ENCODE results near the gene HIGD1B. TPM values are rescaled to one million over a fixed set of nuclear protein-coding genes. Genes with fewer than 3 reads are reported as not detected.

The HIGD1B gene
- total and polyA plus RNA-seq, 10 of the 15 experiments (the other 5 are each of a cell fraction or from before 2014, with no cell fraction given) = 1.0 TPM; not detected in 9

DNA sequence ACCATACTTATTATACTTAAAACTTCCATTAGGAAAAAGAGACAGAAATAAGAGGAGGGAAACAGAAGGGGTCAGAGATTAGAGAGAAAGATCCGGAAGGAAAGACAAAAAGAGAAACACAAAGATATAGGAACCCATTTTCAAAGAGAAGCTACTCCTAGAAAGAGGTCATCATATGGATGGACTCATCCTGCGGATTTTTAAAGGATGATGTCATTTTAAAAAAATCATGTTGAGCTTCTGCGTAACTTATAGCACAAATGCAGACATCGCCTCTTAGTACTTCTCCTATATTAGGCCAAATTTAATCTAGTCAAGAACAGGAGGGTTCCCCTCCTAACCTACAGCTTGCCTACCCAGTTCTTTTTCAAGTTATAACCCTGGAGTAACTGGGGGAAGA, 33.5 kb downstream of the HIGD1B start:
- no peak overlapping the region for H3K9ac ChIP-seq (ENCODE audit: control insufficient read depth, insufficient read depth, low read length)
- no peak overlapping the region for H3K4me2 ChIP-seq (ENCODE audit: control insufficient read depth, insufficient read depth)
- no TSS peak for BruUV-seq (replicated peaks)
- ChIA-PET CTCF (interaction anchor here (0.9 to 1.7 kb wide), 4 partner anchors 12 to 106 kb away, joined by 4 to 5 read pairs (median 5); no protein-coding TSS in a partner anchor), RAD21 (ENCODE audit: unreplicated experiment) (interaction anchor here (1.3 kb wide), 1 partner anchor 105 kb away, joined by 3 read pairs; no protein-coding TSS in a partner anchor), SMC1A (ENCODE audit: uncharacterized antibody, unreplicated experiment) (interaction anchor here (1.2 kb wide), 1 partner anchor 12 kb away, joined by 4 read pairs; no protein-coding TSS in a partner anchor), POLR2A (no interaction called here)
- peaks cover 15 to 36% of the 10 kb centered on the region in 2 experiments for H3K36me3 ChIP-seq (ENCODE audit: control insufficient read depth in 2 of 2, insufficient read depth in 2 of 2, low read length in 1 of 2)
- H3K79me2 ChIP-seq (ENCODE audit: control insufficient read depth, insufficient read depth, low read length) = no peaks in the 10 kb centered on the region
- ATAC-seq = no peak
- H3K4me1 ChIP-seq (ENCODE audit: control insufficient read depth, insufficient read depth, low read length) = no peaks in the 10 kb centered on the region
- intact Hi-C loops (cut with micrococcal nuclease; ENCODE audit: unreplicated experiment) (no loop called here), in situ Hi-C loops (cut with MboI) (no loop called here)
- WGBS (ENCODE audit: insufficient coverage, insufficient replicate concordance, low lambda C conversion rate, missing lambda C conversion rate) = 100% methylated on average over 4 of the region's 4 CpGs
- no peaks in the 10 kb centered on the region for H3K9me3 ChIP-seq (replicated peaks; ENCODE audit: control insufficient read depth, insufficient read depth, low read length)
- H2AFZ ChIP-seq (ENCODE audit: control insufficient read depth, low read depth, low read length) = no peak overlapping the region
- DNase-seq (ENCODE audit: low read depth, low spot score) = no peak
- no peaks in the 10 kb centered on the region; the same call in 1 of the 2 replicates for H4K20me1 ChIP-seq (ENCODE audit: control insufficient read depth, insufficient read depth)
- no peaks in the 10 kb centered on the region for H3K27me3 ChIP-seq (replicated peaks in 1 of 2; ENCODE audit: control insufficient read depth in 2 of 2, insufficient read depth in 2 of 2, low read length in 1 of 2)
- FAIRE-seq = no peak
- no peak for TF ChIP-seq CBX5 (IDR thresholded peaks at IDR 0.05; ENCODE audit: low read depth)
- TF ChIP-seq ATF7 (IDR thresholded peaks at IDR 0.05; ENCODE audit: low read depth) = 0 out of 2 replicates have a peak, but pooled peaks have one; percentile 33
- TF ChIP-seq, protein P1, sequence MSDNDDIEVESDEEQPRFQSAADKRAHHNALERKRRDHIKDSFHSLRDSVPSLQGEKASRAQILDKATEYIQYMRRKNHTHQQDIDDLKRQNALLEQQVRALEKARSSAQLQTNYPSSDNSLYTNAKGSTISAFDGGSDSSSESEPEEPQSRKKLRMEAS (IDR thresholded peaks at IDR 0.05; ENCODE audit: low read depth, low read length) = no peak
- no peak for TF ChIP-seq NFIC (IDR thresholded peaks at IDR 0.05; ENCODE audit: low read depth, low read length)
- TF ChIP-seq, protein P2, sequence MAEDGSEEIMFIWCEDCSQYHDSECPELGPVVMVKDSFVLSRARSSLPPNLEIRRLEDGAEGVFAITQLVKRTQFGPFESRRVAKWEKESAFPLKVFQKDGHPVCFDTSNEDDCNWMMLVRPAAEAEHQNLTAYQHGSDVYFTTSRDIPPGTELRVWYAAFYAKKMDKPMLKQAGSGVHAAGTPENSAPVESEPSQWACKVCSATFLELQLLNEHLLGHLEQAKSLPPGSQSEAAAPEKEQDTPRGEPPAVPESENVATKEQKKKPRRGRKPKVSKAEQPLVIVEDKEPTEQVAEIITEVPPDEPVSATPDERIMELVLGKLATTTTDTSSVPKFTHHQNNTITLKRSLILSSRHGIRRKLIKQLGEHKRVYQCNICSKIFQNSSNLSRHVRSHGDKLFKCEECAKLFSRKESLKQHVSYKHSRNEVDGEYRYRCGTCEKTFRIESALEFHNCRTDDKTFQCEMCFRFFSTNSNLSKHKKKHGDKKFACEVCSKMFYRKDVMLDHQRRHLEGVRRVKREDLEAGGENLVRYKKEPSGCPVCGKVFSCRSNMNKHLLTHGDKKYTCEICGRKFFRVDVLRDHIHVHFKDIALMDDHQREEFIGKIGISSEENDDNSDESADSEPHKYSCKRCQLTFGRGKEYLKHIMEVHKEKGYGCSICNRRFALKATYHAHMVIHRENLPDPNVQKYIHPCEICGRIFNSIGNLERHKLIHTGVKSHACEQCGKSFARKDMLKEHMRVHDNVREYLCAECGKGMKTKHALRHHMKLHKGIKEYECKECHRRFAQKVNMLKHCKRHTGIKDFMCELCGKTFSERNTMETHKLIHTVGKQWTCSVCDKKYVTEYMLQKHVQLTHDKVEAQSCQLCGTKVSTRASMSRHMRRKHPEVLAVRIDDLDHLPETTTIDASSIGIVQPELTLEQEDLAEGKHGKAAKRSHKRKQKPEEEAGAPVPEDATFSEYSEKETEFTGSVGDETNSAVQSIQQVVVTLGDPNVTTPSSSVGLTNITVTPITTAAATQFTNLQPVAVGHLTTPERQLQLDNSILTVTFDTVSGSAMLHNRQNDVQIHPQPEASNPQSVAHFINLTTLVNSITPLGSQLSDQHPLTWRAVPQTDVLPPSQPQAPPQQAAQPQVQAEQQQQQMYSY (CRISPR knock-in tag; IDR thresholded peaks at IDR 0.05) = no peak
- no peak overlapping the region for H3K27ac ChIP-seq (ENCODE audit: control insufficient read depth, insufficient read depth)
- H3K4me3 ChIP-seq = no peak overlapping the region

Measured in GM12878 (cell line).